ENCODE data around the gene OR2A42.
"Not testable (repeated sequence)": the region's sequence is repeated elsewhere in the genome, so short reads cannot be mapped to it uniquely, and the experiment has no call there.

OR2A42 gene

GRCh38 chr7:144259067-144259466, 19.7 kb upstream of the OR2A42 start:
- H3K4me3 ChIP-seq (IDR thresholded peaks at IDR 0.05; ENCODE audit: insufficient read depth, low read depth, low read length); H3K4me2 ChIP-seq; H3K27me3 ChIP-seq (ENCODE audit: insufficient read depth, low read depth); H3K27ac ChIP-seq; H3K4me1 ChIP-seq (ENCODE audit: low read depth, poor library complexity, severe bottlenecking); H3K9ac ChIP-seq; H4K20me1 ChIP-seq (ENCODE audit: insufficient read depth); H3K36me3 ChIP-seq (ENCODE audit: insufficient read depth); H3K79me2 ChIP-seq (ENCODE audit: insufficient read depth, low read depth); H2AFZ ChIP-seq (ENCODE audit: low read depth): not testable (repeated sequence)

GRCh38 chr7:144256112-144256511, 16.7 kb upstream of the OR2A42 start:
- no peak overlapping the region for H3K4me3 ChIP-seq (IDR thresholded peaks at IDR 0.05; ENCODE audit: insufficient read depth, low read depth, low read length)
- H3K4me2 ChIP-seq = no peak overlapping the region
- no peaks in the 10 kb centered on the region for H4K20me1 ChIP-seq (ENCODE audit: insufficient read depth)
- H3K27me3 ChIP-seq (ENCODE audit: insufficient read depth, low read depth) = no peaks in the 10 kb centered on the region
- H2AFZ ChIP-seq (ENCODE audit: low read depth) = no peak overlapping the region
- H3K9ac ChIP-seq = no peak overlapping the region
- no peaks in the 10 kb centered on the region for H3K4me1 ChIP-seq (ENCODE audit: low read depth, poor library complexity, severe bottlenecking)
- H3K36me3 ChIP-seq (ENCODE audit: insufficient read depth) = no peaks in the 10 kb centered on the region
- TF ChIP-seq, protein P1, sequence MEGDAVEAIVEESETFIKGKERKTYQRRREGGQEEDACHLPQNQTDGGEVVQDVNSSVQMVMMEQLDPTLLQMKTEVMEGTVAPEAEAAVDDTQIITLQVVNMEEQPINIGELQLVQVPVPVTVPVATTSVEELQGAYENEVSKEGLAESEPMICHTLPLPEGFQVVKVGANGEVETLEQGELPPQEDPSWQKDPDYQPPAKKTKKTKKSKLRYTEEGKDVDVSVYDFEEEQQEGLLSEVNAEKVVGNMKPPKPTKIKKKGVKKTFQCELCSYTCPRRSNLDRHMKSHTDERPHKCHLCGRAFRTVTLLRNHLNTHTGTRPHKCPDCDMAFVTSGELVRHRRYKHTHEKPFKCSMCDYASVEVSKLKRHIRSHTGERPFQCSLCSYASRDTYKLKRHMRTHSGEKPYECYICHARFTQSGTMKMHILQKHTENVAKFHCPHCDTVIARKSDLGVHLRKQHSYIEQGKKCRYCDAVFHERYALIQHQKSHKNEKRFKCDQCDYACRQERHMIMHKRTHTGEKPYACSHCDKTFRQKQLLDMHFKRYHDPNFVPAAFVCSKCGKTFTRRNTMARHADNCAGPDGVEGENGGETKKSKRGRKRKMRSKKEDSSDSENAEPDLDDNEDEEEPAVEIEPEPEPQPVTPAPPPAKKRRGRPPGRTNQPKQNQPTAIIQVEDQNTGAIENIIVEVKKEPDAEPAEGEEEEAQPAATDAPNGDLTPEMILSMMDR (conservative IDR thresholded peaks at IDR 0.05; ENCODE audit: low read depth, low read length) = no peak
- H3K27ac ChIP-seq = no peak overlapping the region
- H3K79me2 ChIP-seq (ENCODE audit: insufficient read depth, low read depth) = no peaks in the 10 kb centered on the region

- Histone ChIP-seq H3K27ac (no peak overlapping the region), H3K79me2 (ENCODE audit: insufficient read depth, low read depth) (no peaks in the 10 kb centered on the region), H3K4me2 (no peak overlapping the region), H3K36me3 (ENCODE audit: insufficient read depth) (no peaks in the 10 kb centered on the region), H4K20me1 (ENCODE audit: insufficient read depth) (no peaks in the 10 kb centered on the region), H3K27me3 (ENCODE audit: insufficient read depth, low read depth) (no peaks in the 10 kb centered on the region), H2AFZ (ENCODE audit: low read depth) (no peak overlapping the region), H3K9ac (no peak overlapping the region), H3K4me3 (IDR thresholded peaks at IDR 0.05; ENCODE audit: insufficient read depth, low read depth, low read length) (no peak overlapping the region), H3K4me1 (ENCODE audit: low read depth, poor library complexity, severe bottlenecking) (no peaks in the 10 kb centered on the region)
- TF ChIP-seq, protein P1 (conservative IDR thresholded peaks at IDR 0.05; ENCODE audit: low read depth, low read length) = no peak
Observed at GRCh38 chr7:144255471-144255897, 16.1 kb upstream of the OR2A42 start.

GRCh38 chr7:144252307-144252706, 12.9 kb upstream of the OR2A42 start:
- not testable (repeated sequence) for H2AFZ ChIP-seq (ENCODE audit: low read depth); H3K9ac ChIP-seq; H3K79me2 ChIP-seq (ENCODE audit: insufficient read depth, low read depth); H3K4me2 ChIP-seq; H4K20me1 ChIP-seq (ENCODE audit: insufficient read depth); H3K36me3 ChIP-seq (ENCODE audit: insufficient read depth); H3K4me3 ChIP-seq (IDR thresholded peaks at IDR 0.05; ENCODE audit: insufficient read depth, low read depth, low read length); H3K27ac ChIP-seq; H3K27me3 ChIP-seq (ENCODE audit: insufficient read depth, low read depth); H3K4me1 ChIP-seq (ENCODE audit: low read depth, poor library complexity, severe bottlenecking)

GRCh38 chr7:144247674-144248330, 8.4 kb upstream of the OR2A42 start:
- H3K36me3 ChIP-seq (ENCODE audit: insufficient read depth); H4K20me1 ChIP-seq (ENCODE audit: insufficient read depth); H3K4me1 ChIP-seq (ENCODE audit: low read depth, poor library complexity, severe bottlenecking); H3K27me3 ChIP-seq (ENCODE audit: insufficient read depth, low read depth); H3K27ac ChIP-seq; H3K9ac ChIP-seq; H3K4me2 ChIP-seq; H3K4me3 ChIP-seq (IDR thresholded peaks at IDR 0.05; ENCODE audit: insufficient read depth, low read depth, low read length); H2AFZ ChIP-seq (ENCODE audit: low read depth); H3K79me2 ChIP-seq (ENCODE audit: insufficient read depth, low read depth): not testable (repeated sequence)

- not testable (repeated sequence) for H3K79me2 ChIP-seq (ENCODE audit: insufficient read depth, low read depth); H3K27me3 ChIP-seq (ENCODE audit: insufficient read depth, low read depth); H3K27ac ChIP-seq; H3K9ac ChIP-seq; H3K4me2 ChIP-seq; H3K4me1 ChIP-seq (ENCODE audit: low read depth, poor library complexity, severe bottlenecking); H3K4me3 ChIP-seq (IDR thresholded peaks at IDR 0.05; ENCODE audit: insufficient read depth, low read depth, low read length); H2AFZ ChIP-seq (ENCODE audit: low read depth); H4K20me1 ChIP-seq (ENCODE audit: insufficient read depth); H3K36me3 ChIP-seq (ENCODE audit: insufficient read depth)
Observed at GRCh38 chr7:144246967-144247366, 7.6 kb upstream of the OR2A42 start.

DNA sequence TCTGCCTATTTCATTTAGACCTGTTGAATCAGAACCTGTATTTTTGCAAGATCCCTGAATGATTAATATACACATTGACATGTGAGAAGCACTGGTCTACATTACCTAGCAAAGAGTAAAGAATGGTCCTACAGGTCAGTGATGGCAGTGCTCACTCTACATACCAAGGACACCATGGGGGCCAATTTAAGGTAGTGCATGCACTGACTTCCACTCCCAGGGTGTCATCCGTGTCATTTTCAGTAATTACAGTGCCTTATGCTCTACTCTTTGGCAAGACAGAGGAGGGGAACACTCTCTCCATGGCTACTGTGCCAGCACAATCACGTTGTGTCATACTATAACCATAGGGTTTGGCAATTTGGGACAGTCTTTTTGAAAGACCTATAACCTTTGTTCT, 6.0 kb upstream of the OR2A42 start:
- H3K4me3 ChIP-seq (IDR thresholded peaks at IDR 0.05; ENCODE audit: insufficient read depth, low read depth, low read length); H3K4me1 ChIP-seq (ENCODE audit: low read depth, poor library complexity, severe bottlenecking); H3K27ac ChIP-seq; H3K4me2 ChIP-seq; H2AFZ ChIP-seq (ENCODE audit: low read depth); H3K27me3 ChIP-seq (ENCODE audit: insufficient read depth, low read depth); H3K79me2 ChIP-seq (ENCODE audit: insufficient read depth, low read depth); H3K36me3 ChIP-seq (ENCODE audit: insufficient read depth); H3K9ac ChIP-seq; H4K20me1 ChIP-seq (ENCODE audit: insufficient read depth): not testable (repeated sequence)

DNA sequence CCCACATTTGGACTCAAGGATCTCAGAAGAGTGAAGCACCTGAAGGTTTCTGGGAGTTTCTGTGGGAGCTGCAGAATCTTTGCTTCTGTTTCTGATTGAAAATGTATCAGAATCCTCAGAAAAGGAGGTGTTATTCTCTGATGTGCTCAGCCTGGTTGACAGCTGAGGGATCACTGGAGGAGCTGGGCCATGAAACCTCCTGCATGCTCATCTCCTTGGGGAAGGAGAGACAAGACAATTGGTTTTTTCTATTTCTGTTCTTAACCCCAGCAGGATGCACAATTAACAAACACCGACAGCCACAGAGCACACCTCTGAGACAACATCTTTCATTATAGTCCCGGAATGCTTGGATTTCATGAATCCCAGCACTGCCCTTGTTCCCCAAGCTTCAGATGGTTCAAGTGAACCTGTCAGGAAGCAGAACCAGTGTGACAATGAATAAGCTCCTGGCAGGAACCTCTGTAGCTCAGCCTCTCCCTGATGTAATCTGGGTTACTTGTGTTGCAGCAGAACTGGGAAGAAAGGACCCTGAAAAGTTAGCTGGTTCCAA, 799 bp downstream of the OR2A42 start:
- not testable (repeated sequence) for H3K4me3 ChIP-seq (IDR thresholded peaks at IDR 0.05; ENCODE audit: insufficient read depth, low read depth, low read length); H3K4me1 ChIP-seq (ENCODE audit: low read depth, poor library complexity, severe bottlenecking); H3K4me2 ChIP-seq; H3K9ac ChIP-seq; H3K36me3 ChIP-seq (ENCODE audit: insufficient read depth); H2AFZ ChIP-seq (ENCODE audit: low read depth); H4K20me1 ChIP-seq (ENCODE audit: insufficient read depth); H3K79me2 ChIP-seq (ENCODE audit: insufficient read depth, low read depth); H3K27me3 ChIP-seq (ENCODE audit: insufficient read depth, low read depth); H3K27ac ChIP-seq

- H3K4me3 ChIP-seq (IDR thresholded peaks at IDR 0.05; ENCODE audit: insufficient read depth, low read depth, low read length); H3K9ac ChIP-seq; H3K4me2 ChIP-seq; H2AFZ ChIP-seq (ENCODE audit: low read depth); H3K4me1 ChIP-seq (ENCODE audit: low read depth, poor library complexity, severe bottlenecking); H4K20me1 ChIP-seq (ENCODE audit: insufficient read depth); H3K27me3 ChIP-seq (ENCODE audit: insufficient read depth, low read depth); H3K27ac ChIP-seq; H3K36me3 ChIP-seq (ENCODE audit: insufficient read depth); H3K79me2 ChIP-seq (ENCODE audit: insufficient read depth, low read depth): not testable (repeated sequence)
Observed at GRCh38 chr7:144233039-144233438, 6.4 kb downstream of the OR2A42 start.

All from KMS-11 (cell line).